ENCODE measurements around the gene PCBD2. TPM values are rescaled to one million over a fixed set of nuclear protein-coding genes. Genes with fewer than 3 reads are reported as not detected.

The PCBD2 gene
- total RNA-seq, 1 donor from 2014 or later = 15.9 TPM

DNA sequence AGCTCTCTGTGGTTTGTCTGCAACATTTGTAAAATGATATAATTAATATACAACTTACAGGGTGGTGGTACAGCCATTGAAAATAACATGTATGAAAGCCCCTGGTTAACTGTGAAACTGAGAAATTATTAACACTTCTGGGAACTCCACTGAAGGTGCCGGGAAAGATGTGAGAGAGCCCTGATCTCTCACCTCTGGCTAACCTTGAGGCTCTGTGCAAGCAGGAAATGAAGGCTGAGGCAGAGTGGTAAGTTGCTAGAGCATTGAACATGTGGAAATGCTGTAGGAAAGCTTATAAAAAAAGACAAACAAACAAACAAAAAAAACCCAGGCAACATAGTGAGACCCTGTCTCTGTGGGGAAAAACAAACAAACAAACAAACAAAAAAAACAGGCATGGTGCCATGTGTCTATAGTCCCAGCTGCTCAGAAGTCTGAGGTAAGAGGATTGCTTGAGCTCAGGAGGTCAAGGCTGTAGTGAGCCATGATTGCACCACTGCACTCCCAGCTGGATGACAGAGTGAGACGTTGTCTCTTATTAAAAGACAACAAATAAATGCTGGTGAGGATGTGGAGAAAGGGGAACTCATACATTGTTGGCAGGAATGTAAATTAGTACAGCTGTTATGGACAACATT is 70.3 kb downstream of the PCBD2 start:
- Mint-ChIP-seq H3K9me3 (peaks cover 35% of the 10 kb centered on the region), H3K4me1 (peaks cover 4% of the 10 kb centered on the region), H3K27me3 (ENCODE audit: low read depth) (no peaks in the 10 kb centered on the region), H3K27ac (no peak overlapping the region), H3K4me3 (no peak overlapping the region), H3K36me3 (peaks cover 34% of the 10 kb centered on the region)
- TF ChIP-seq, protein P1, sequence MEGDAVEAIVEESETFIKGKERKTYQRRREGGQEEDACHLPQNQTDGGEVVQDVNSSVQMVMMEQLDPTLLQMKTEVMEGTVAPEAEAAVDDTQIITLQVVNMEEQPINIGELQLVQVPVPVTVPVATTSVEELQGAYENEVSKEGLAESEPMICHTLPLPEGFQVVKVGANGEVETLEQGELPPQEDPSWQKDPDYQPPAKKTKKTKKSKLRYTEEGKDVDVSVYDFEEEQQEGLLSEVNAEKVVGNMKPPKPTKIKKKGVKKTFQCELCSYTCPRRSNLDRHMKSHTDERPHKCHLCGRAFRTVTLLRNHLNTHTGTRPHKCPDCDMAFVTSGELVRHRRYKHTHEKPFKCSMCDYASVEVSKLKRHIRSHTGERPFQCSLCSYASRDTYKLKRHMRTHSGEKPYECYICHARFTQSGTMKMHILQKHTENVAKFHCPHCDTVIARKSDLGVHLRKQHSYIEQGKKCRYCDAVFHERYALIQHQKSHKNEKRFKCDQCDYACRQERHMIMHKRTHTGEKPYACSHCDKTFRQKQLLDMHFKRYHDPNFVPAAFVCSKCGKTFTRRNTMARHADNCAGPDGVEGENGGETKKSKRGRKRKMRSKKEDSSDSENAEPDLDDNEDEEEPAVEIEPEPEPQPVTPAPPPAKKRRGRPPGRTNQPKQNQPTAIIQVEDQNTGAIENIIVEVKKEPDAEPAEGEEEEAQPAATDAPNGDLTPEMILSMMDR (IDR thresholded peaks at IDR 0.05; ENCODE audit: unreplicated experiment) = no peak
- DNase-seq (ENCODE audit: low spot score in 2 of 2, unreplicated experiment in 2 of 2) = no peak

DNA sequence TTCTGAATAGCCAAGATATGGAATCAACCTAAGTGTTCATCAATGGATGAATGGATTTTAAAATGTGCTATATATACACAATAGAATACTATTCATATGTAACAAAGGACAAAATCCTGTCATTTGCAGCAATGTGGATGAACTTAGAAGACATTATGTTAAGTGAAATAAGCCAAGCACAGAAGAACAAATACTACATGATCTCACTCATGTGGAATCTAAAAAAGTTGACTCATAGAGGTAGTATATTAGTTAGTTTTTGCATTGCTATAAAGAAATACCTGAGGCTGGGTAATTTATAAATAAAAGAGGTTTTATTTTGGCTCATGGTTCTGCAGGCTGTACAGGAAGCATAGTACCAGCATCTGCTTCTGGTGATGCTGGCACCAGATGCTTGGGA is 70.9 kb downstream of the PCBD2 start:
- H3K27me3 Mint-ChIP-seq (ENCODE audit: low read depth) = no peaks in the 10 kb centered on the region
- peaks cover 35% of the 10 kb centered on the region for H3K9me3 Mint-ChIP-seq
- no peak overlapping the region for H3K4me3 Mint-ChIP-seq
- no peak overlapping the region for H3K27ac Mint-ChIP-seq
- peaks cover 4% of the 10 kb centered on the region for H3K4me1 Mint-ChIP-seq
- TF ChIP-seq, protein P1 (IDR thresholded peaks at IDR 0.05; ENCODE audit: unreplicated experiment) = no peak
- no peak for DNase-seq (ENCODE audit: low spot score in 2 of 2, unreplicated experiment in 2 of 2)
- peaks cover 35% of the 10 kb centered on the region for H3K36me3 Mint-ChIP-seq

- TF ChIP-seq, protein P1 (IDR thresholded peaks at IDR 0.05; ENCODE audit: unreplicated experiment) = no peak
- Mint-ChIP-seq H3K27ac (no peak overlapping the region), H3K36me3 (peaks cover 43% of the 10 kb centered on the region), H3K4me3 (no peak overlapping the region), H3K27me3 (ENCODE audit: low read depth) (no peaks in the 10 kb centered on the region), H3K4me1 (peaks cover 4% of the 10 kb centered on the region), H3K9me3 (peaks cover 41% of the 10 kb centered on the region)
- no peak for DNase-seq (ENCODE audit: low spot score in 2 of 2, unreplicated experiment in 2 of 2)
These were observed 71.9 kb downstream of the PCBD2 start for GRCh38 chr5:134976841-134977240.

DNA sequence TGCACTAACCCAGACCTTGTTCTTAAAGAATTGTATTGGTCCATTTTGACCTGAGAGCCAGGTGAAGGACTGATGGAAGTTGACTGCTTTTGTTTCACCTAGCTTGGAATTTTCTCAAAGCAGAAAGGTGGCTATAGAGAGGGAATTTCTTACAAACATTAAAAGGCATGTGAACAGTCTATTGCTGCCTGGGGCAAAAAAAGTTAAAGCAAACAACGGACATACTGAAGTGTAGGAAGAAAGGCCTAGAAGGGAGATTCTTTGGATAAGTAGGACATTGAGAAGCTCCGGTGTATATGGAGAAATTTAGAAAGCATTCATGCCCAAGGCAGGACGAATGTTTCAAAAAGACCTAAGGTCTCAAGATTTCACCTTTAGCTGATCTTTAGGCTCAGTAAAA is 74.5 kb downstream of the PCBD2 start:
- peaks cover 59% of the 10 kb centered on the region for H3K36me3 Mint-ChIP-seq
- H3K4me3 Mint-ChIP-seq = no peak overlapping the region
- DNase-seq (ENCODE audit: low spot score in 2 of 2, unreplicated experiment in 2 of 2) = no peak
- TF ChIP-seq, protein P1 (IDR thresholded peaks at IDR 0.05; ENCODE audit: unreplicated experiment) = no peak
- no peaks in the 10 kb centered on the region for H3K4me1 Mint-ChIP-seq
- H3K27ac Mint-ChIP-seq = no peak overlapping the region
- H3K27me3 Mint-ChIP-seq (ENCODE audit: low read depth) = no peaks in the 10 kb centered on the region
- H3K9me3 Mint-ChIP-seq = peaks cover 66% of the 10 kb centered on the region

DNA sequence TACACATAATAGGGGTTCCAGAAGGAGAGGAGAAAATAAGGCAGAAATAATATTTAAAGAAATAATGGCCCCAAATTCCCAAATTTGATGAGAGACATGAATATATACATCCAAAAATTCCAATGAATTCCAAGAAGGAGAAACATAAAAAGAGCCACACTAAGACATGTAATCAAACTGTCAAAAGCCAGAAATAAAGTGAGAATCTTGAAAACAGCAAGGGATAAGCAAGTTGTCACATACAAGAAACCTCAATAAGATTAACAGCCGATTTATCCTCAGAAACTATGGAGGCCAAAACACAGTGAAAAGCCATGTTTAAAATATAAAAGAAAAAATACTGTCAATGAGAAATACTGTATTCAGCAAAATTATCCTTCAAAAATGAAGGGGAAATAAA is 77.3 kb downstream of the PCBD2 start:
- Mint-ChIP-seq H3K36me3 (peaks cover 45% of the 10 kb centered on the region), H3K27me3 (ENCODE audit: low read depth) (no peaks in the 10 kb centered on the region), H3K27ac (no peak overlapping the region), H3K4me1 (no peaks in the 10 kb centered on the region), H3K9me3 (peaks cover 53% of the 10 kb centered on the region), H3K4me3 (no peak overlapping the region)
- TF ChIP-seq, protein P1 (IDR thresholded peaks at IDR 0.05; ENCODE audit: unreplicated experiment) = no peak
- DNase-seq (ENCODE audit: low spot score in 2 of 2, unreplicated experiment in 2 of 2) = no peak

Data from mesothelial cell of epicardium (in vitro differentiated cells).